ENCODE data around the gene PTPRM.

PTPRM gene

GRCh38 chr18:8260319-8260718, 693.2 kb downstream of the PTPRM start:
- DNase-seq: no peak

GRCh38 chr18:8260827-8261226, 693.7 kb downstream of the PTPRM start:
- DNase-seq: no peak

GRCh38 chr18:8261651-8262091, 694.6 kb downstream of the PTPRM start:
- DNase-seq: no peak

- DNase-seq: no peak
Measured at GRCh38 chr18:8262221-8262620, 695.1 kb downstream of the PTPRM start.

GRCh38 chr18:8264116-8264515, 697.0 kb downstream of the PTPRM start:
- no peak for DNase-seq

- no peak for DNase-seq
Measured at GRCh38 chr18:8264861-8265411, 697.8 kb downstream of the PTPRM start.

GRCh38 chr18:8272254-8272653, 705.1 kb downstream of the PTPRM start:
- no peak for DNase-seq

- DNase-seq: no peak
Measured at GRCh38 chr18:8274370-8274769, 707.3 kb downstream of the PTPRM start.

GRCh38 chr18:8276406-8276805, 709.3 kb downstream of the PTPRM start:
- DNase-seq: no peak

- DNase-seq: no peak
Measured at GRCh38 chr18:8277270-8277669, 710.2 kb downstream of the PTPRM start.

GRCh38 chr18:8279346-8279745, 712.2 kb downstream of the PTPRM start:
- DNase-seq: no peak

- DNase-seq: no peak
Measured at GRCh38 chr18:8279781-8280330, 712.7 kb downstream of the PTPRM start.

GRCh38 chr18:8283891-8284585, 716.9 kb downstream of the PTPRM start:
- no peak for DNase-seq

GRCh38 chr18:8286303-8286702, 719.2 kb downstream of the PTPRM start:
- DNase-seq: no peak

- DNase-seq: no peak
Measured at GRCh38 chr18:8287196-8287885, 720.2 kb downstream of the PTPRM start.

GRCh38 chr18:8288472-8289195, 721.5 kb downstream of the PTPRM start:
- DNase-seq: no peak

- DNase-seq: no peak
Measured at GRCh38 chr18:8290435-8290834, 723.3 kb downstream of the PTPRM start.

GRCh38 chr18:8290913-8291312, 723.8 kb downstream of the PTPRM start:
- no peak for DNase-seq

GRCh38 chr18:8293184-8293583, 726.1 kb downstream of the PTPRM start:
- no peak for DNase-seq

- no peak for DNase-seq
Measured at GRCh38 chr18:8296886-8297616, 729.9 kb downstream of the PTPRM start.

- no peak for DNase-seq
Measured at GRCh38 chr18:8298186-8298585, 731.1 kb downstream of the PTPRM start.
